ENCODE data around the gene LRMDA.

The LRMDA gene

GRCh38 chr10:76086761-76087639, 655.6 kb downstream of the LRMDA start:
- TF ChIP-seq CTCF (IDR thresholded peaks at IDR 0.05) = no peak

GRCh38 chr10:76088008-76088407, 656.6 kb downstream of the LRMDA start:
- no peak for DNase-seq (ENCODE audit: low spot score)
- no peak overlapping the region for H3K27ac ChIP-seq
- no peak for TF ChIP-seq CTCF (IDR thresholded peaks at IDR 0.05)

More at GRCh38 chr10:76086761-76087639, 655.6 kb downstream of the LRMDA start:
- peak overlapping the region in 1 of 2 donors; percentile 75 for H3K27ac ChIP-seq
- DNase-seq (ENCODE audit: low spot score) = no peak
- peak overlapping the region; percentile 4 for H3K4me3 ChIP-seq

GRCh38 chr10:76088980-76089379, 657.6 kb downstream of the LRMDA start:
- TF ChIP-seq CTCF (IDR thresholded peaks at IDR 0.05) = no peak
- no peak overlapping the region for H3K4me3 ChIP-seq

More at GRCh38 chr10:76088008-76088407, 656.6 kb downstream of the LRMDA start:
- H3K4me3 ChIP-seq = no peak overlapping the region

GRCh38 chr10:76089556-76090180, 658.2 kb downstream of the LRMDA start:
- no peak overlapping the region for H3K27ac ChIP-seq
- no peak overlapping the region for H3K4me3 ChIP-seq
- no peak for TF ChIP-seq CTCF (IDR thresholded peaks at IDR 0.05)
- DNase-seq (ENCODE audit: low spot score) = no peak

More at GRCh38 chr10:76088980-76089379, 657.6 kb downstream of the LRMDA start:
- no peak for DNase-seq (ENCODE audit: low spot score)
- no peak overlapping the region for H3K27ac ChIP-seq

- Histone ChIP-seq H3K27ac (no peak overlapping the region), H3K4me3 (no peak overlapping the region)
- DNase-seq (ENCODE audit: low spot score) = no peak
- no peak for TF ChIP-seq CTCF (IDR thresholded peaks at IDR 0.05)
Measured at GRCh38 chr10:76091926-76092325, 660.5 kb downstream of the LRMDA start.

GRCh38 chr10:76106611-76107010, 675.2 kb downstream of the LRMDA start:
- H3K4me3 ChIP-seq = no peak overlapping the region
- H3K27ac ChIP-seq = no peak overlapping the region
- TF ChIP-seq CTCF (IDR thresholded peaks at IDR 0.05) = no peak
- DNase-seq (ENCODE audit: low spot score) = no peak

Data from coronary artery (tissue), 2 donors.